NK-92 (cell line): ENCODE results near the gene P2RX7.
"Not testable (repeated sequence)": the region's sequence is repeated elsewhere in the genome, so short reads cannot be mapped to it uniquely, and the experiment has no call there.

Experiments used
- DNase-seq: peaks from one replicate; lab custom pipeline; 2025; ENCODE audit not compliant: unreplicated experiment; lab: John Stamatoyannopoulos, UW

The P2RX7 gene

DNA sequence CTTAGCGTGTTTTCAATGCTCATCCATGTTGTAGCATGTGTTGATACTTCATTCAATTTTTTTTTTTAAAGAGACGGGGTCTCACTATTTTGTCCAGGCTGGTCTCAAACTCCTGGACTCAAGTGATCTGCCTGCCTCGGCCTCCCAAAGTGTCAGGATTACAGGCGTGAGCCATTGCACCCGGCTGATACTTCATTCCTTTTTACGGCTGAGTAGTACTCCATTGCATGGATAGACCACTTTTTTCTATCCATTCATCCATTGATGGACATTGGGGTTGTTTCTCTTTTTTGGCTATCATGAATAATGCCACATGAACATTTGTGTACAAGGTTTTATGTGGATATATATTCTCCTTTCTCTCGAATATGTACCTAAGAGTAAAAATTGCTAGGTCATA lies 1.2 kb downstream of the P2RX7 start:
- DNase-seq, result no peak

GRCh38 chr12:121135320-121135719 lies 2.6 kb downstream of the P2RX7 start:
- no peak for DNase-seq

DNA sequence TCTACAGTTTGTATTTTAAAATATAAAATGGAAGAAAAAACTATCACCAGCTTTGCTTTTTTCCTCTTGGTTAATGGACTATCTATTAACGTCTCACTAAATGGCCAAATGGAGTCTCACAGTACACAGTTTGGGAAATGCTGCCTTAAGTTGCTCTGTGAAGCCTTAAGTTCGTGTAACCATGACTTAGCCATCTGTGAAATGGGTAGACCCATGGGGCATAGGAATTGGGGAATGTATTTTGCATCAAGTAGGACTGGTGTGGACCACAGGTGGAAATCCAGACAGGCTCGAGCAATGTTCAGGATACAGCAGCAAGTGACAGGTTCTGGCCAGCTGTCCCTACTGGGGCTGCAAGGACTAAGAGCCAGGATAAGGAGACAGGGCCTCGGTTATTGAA lies 4.8 kb downstream of the P2RX7 start:
- DNase-seq, result no peak

- DNase-seq, result no peak
These were observed 5.6 kb downstream of the P2RX7 start for GRCh38 chr12:121138284-121138683.

DNA sequence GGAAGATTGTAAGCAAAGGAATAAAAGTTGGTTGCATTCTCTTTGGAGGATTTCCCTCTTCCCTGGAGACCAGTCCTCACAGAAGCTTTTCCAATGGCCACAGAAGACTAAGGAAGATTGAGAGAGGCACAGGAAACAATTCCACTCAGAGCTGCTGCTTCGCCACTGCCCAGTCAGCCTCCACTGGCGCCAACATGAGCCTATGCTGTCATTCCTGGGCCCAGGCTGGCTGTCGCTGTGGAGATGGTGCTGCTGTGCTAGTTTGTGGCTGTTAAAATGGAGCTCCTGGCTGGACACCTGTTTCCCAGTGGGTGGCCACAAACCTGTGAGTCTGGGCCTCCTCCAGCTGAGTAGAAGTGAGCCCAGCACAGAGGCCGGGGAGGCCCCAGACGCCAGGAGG lies 6.6 kb downstream of the P2RX7 start:
- DNase-seq, result no peak

- DNase-seq, result no peak
These were observed 9.7 kb downstream of the P2RX7 start for GRCh38 chr12:121142171-121142950.

DNA sequence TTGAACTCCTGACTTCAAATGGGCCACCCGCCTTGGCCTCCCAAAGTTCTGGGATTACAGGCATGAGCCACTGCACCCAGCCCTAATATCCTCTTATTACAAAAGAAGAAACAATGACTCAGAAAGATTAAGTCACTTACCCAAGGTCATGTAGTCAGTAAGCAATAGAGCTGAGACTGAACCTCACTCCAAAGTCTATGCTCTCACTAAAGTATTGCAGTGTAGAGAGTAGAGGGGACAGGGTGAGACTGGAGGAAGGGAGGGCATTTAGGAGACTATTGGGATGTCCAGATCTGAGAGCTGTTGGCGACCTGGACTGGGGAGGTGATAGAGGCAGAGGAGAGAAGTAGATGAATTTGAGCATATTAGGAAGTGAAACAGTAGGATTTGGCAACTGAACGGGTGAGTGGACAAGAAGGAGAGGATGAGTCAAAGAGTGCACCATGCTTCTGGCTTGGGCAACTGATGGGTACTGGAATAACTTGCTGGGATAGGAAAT lies 11.8 kb downstream of the P2RX7 start:
- DNase-seq, result no peak

- no peak for DNase-seq
These were observed 12.5 kb downstream of the P2RX7 start for GRCh38 chr12:121145221-121145620.

DNA sequence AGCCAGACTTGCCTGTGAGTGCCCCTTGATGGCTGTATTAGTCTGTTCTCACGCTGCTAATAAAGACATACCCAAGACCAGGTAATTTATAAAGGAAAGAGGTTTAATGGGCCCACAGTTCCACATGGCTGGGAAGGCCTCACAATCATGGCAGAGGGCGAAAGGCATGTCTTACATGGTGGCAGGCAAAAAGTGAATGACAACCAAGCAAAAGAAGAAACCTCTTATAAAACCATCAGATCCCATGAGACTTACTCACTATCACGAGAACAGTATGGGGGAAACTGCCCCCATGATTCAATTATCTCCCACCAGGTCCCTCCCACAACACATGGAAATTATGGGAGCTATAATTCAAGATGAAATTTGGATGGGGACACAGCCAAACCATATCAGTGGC lies 16.6 kb downstream of the P2RX7 start:
- not testable (repeated sequence) for DNase-seq

DNA sequence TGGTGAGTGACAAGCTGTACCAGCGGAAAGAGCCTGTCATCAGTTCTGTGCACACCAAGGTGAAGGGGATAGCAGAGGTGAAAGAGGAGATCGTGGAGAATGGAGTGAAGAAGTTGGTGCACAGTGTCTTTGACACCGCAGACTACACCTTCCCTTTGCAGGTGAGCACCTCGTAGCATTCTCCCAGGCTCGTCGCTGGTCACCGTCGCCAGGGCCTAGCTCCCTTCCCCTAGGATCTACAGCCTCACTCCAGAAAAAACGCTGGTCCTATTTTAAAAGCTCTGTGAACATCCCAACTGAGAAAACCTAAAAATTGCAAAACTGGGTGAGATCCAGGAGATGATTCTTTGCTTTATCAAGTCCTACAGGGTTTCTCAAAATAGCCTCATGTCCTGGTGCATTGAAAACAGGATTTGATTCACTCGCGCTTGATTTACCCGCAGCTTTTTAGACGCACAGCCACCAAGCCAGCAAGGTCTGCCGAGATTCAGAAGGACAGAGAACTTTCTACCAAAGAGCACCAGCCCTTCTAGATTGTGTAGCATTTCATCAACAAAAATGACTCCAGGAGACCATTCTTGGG lies 22.2 kb downstream of the P2RX7 start:
- no peak for DNase-seq

- no peak for DNase-seq
These were observed 23.7 kb downstream of the P2RX7 start for GRCh38 chr12:121156365-121156764.

DNA sequence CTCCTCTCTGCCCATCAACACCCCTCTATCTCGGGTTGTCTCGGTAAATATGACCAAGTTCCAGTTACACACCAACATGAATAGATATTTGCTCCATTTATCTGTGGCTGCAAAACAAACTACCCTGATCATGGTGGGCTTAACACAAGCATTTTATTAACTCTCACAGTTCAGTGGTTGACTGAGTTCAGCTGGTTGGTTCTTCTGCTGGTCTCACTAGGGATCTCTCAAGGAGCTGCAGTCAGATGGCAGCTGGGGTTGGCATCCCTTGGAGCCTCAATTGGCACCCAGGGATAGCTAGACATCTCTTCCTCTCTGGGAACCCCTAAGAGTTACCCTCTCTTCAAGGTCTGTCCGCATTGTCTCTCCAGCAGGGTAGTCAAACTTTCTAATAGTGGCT lies 25.4 kb downstream of the P2RX7 start:
- no peak for DNase-seq

- DNase-seq, result not testable (repeated sequence)
These were observed 26.2 kb downstream of the P2RX7 start for GRCh38 chr12:121158728-121159351.

DNA sequence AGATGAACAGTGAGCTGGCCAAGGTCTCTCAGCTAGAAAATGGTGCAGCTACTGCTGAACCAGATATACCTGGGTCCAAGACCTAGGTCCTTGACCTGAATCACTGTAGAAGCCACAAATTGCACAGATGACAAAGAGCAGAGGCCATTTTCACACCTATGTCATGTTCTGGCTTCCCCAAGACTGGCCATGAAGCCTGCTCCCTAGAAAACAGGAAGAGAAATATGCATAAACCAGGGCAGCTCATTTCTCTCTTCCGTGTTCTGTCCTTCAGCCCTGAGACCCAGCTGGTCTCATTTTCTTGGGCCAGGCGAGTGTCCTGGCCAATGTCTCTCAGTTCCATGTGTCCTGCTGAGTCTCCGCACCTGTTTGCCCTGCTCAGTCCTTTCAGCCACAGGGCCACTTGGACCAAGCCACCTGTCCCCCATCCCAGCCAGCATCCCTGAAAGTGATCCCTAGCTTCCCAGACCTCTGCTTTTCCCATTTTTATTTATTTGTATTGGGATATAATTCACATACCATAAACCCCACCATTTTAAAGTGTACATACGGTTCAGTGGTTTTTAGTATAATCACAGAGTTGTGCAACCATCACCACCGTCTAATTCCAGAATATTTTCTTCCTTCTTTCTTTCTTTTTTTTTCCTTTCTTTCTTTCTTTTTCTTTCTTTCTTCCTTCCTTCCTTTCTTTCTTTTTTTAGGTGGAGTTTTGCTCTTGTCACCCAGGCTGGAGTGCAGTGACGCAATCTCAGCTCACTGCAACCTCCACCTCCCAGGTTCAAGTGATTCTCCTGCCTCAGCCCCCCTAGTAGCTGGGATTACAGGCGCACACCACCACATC lies 27.0 kb downstream of the P2RX7 start:
- no peak for DNase-seq

- DNase-seq, result no peak
These were observed 29.7 kb downstream of the P2RX7 start for GRCh38 chr12:121162384-121162783.

- no peak for DNase-seq
These were observed 30.3 kb downstream of the P2RX7 start for GRCh38 chr12:121162985-121163384.

- not testable (repeated sequence) for DNase-seq
These were observed 32.2 kb downstream of the P2RX7 start for GRCh38 chr12:121164839-121165238.

- no peak for DNase-seq
These were observed 32.6 kb downstream of the P2RX7 start for GRCh38 chr12:121165316-121165715.

DNA sequence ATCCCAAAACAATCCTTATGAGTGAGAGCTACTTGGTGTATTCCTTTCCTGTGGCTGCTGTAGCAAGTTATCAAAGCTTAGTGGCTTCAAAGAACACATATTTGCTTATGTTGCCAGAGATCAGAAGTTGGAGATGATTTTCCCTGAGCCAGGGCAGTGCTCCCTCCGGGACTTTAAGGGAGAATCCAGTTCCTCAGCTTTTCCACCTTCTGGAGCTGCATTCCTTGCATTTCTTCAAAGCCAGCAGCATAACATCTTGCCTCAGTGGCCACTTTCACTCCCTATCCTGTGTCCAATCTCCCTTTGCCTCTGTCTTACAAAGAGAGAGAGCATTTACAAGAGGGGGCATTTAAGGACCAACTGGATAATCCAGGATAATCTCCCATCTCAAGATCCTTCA lies 33.7 kb downstream of the P2RX7 start:
- DNase-seq, result no peak

DNA sequence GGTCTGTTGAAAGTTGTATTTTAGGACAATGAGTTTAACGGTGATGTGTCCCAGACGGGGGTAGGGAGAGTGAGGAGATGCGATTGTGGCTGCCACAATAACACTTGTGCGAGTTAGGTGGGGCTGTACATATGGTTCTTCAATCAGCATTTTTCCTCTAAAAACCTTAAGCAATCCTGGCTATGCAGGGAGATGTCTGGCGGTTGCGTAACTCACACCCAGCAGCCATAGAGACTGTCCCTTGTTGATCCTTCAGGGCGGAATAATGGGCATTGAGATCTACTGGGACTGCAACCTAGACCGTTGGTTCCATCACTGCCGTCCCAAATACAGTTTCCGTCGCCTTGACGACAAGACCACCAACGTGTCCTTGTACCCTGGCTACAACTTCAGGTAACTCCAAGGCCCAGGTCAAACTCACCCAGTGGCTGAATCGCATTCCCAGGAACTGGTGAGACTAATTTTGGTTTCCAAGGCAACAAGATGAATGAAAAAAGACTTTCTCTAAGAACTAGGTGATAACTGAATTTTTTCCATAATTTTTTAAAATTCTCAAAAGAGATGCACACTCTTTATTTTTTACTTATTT lies 34.6 kb downstream of the P2RX7 start:
- no peak for DNase-seq

- no peak for DNase-seq
These were observed 35.3 kb downstream of the P2RX7 start for GRCh38 chr12:121167951-121168350.
